ENCODE data around the gene TRIM47. TPM values are rescaled to one million over a fixed set of nuclear protein-coding genes. Genes with fewer than 3 reads are reported as not detected.
A peak's percentile ranks its signal among the peaks of the same experiment; 100 is the strongest.
"Not testable (repeated sequence)": the region's sequence is repeated elsewhere in the genome, so short reads cannot be mapped to it uniquely, and the experiment has no call there.

The TRIM47 gene
- total and polyA plus RNA-seq, 2 of the 13 experiments (the other 11 are each of a cell fraction or from before 2014, with no cell fraction given), result 33.5 to 82.0 TPM

DNA sequence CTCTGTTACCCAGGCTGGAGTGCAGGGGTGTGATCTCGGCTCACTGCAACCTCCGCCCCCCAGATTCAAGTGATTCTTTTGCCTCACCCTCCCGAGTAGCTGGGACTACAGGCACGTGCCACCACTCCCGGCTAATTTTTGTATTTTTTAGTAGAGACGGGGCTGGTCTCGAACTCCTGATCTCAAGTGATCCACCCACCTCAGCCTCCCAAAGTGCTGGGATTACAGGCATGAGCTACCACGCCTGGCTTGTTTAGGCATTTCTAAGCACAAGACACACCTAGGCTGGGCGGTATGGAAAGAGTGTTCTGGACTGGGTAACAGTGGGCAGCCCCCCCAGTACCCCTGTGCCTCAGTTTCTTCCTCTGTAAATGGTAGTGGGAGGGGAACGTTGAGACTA is 8.2 kb downstream of the TRIM47 start:
- in situ Hi-C loops (cut with HindIII; ENCODE audit: extremely low pct_ligation_motif_present, low pct_unique_long_range_greater_than_20kb); BruUV-seq (replicated peaks); H2AFZ ChIP-seq (ENCODE audit: low read length); FAIRE-seq; CTCF ChIA-PET (ENCODE audit: low intra/inter-chr PET ratio, low total read pairs); H3K9me3 ChIP-seq (ENCODE audit: low read length); DNase-seq (ENCODE audit: low spot score); ATAC-seq; intact Hi-C loops (cut with micrococcal nuclease; ENCODE audit: unreplicated experiment); H3K79me2 ChIP-seq (ENCODE audit: insufficient read depth, low read length); H4K20me1 ChIP-seq (ENCODE audit: insufficient read depth, low read length); H3K27me3 ChIP-seq (ENCODE audit: control insufficient read depth in 1 of 2, insufficient read depth in 2 of 2, low read length in 2 of 2); TF ChIP-seq SP1 (IDR thresholded peaks at IDR 0.05): not testable (repeated sequence)
- WGBS (ENCODE audit: low lambda C conversion rate), result 87% methylated on average over 10 of the region's 10 CpGs
- Histone ChIP-seq H3K4me3 (replicated peaks in 1 of 3; ENCODE audit: insufficient read depth in 1 of 3, low read depth in 2 of 3, low read length in 3 of 3) (peak overlapping the region; percentile 59 to 75 (median 59); a peak in 5 of 6 replicates), H3K9ac (ENCODE audit: insufficient read depth, low read depth, low read length) (peak overlapping the region; percentile 85), H3K36me3 (replicated peaks in 1 of 2; ENCODE audit: control insufficient read depth in 1 of 2, insufficient read depth in 2 of 2, low read length in 2 of 2) (peaks cover 3 to 14% of the 10 kb centered on the region in 2 experiments; a peak in 3 of 5 replicates), H3K27ac (ENCODE audit: extremely low read length, insufficient read depth, low read length) (peak overlapping the region; percentile 83), H3K4me1 (ENCODE audit: insufficient read depth, low read length) (peaks cover 91% of the 10 kb centered on the region), H3K4me2 (ENCODE audit: low read depth, low read length) (peak overlapping the region; percentile 84)
- POLR2A ChIA-PET, result interaction anchor here (1.0 to 13.8 kb wide), 6 partner anchors 13 to 90 kb away, joined by 3 to 454 read pairs (median 14); partner anchors contain the start of genes TRIM65, UNC13D, UNK and WBP2
- TF ChIP-seq SP4 (CRISPR knock-in tag; IDR thresholded peaks at IDR 0.05) (peak; percentile 16; the same call in 1 of the 2 replicates), TEAD3 (CRISPR knock-in tag; optimal IDR thresholded peaks at IDR 0.05; ENCODE audit: borderline replicate concordance) (peak; percentile 30), KLF16 (CRISPR knock-in tag; IDR thresholded peaks at IDR 0.05) (peak in 1 of 2 experiments; percentile 17; a peak in 1 of 4 replicates), ZBTB20 (CRISPR knock-in tag; IDR thresholded peaks at IDR 0.05; ENCODE audit: borderline replicate concordance, low read depth) (0 out of 2 replicates have a peak, but pooled peaks have one; percentile 3), THAP11 (CRISPR knock-in tag; IDR thresholded peaks at IDR 0.05) (0 out of 2 replicates have a peak, but pooled peaks have one; percentile 5), SP1 (CRISPR knock-in tag; IDR thresholded peaks at IDR 0.05) (0 out of 2 replicates have a peak, but pooled peaks have one; percentile 4), ZNF605 (CRISPR knock-in tag; IDR thresholded peaks at IDR 0.05) (peak; percentile 66; the same call in 1 of the 2 replicates), ZNF792 (CRISPR knock-in tag; IDR thresholded peaks at IDR 0.05) (peak; percentile 23; the same call in 1 of the 2 replicates)
- TF ChIP-seq, protein P1, sequence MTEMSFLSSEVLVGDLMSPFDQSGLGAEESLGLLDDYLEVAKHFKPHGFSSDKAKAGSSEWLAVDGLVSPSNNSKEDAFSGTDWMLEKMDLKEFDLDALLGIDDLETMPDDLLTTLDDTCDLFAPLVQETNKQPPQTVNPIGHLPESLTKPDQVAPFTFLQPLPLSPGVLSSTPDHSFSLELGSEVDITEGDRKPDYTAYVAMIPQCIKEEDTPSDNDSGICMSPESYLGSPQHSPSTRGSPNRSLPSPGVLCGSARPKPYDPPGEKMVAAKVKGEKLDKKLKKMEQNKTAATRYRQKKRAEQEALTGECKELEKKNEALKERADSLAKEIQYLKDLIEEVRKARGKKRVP (CRISPR knock-in tag; IDR thresholded peaks at IDR 0.05), result peak in 1 of 2 experiments; percentile 53; a peak in 2 of 4 replicates

Measured in HepG2 (cell line).